ENCODE measurements around the gene IFNAR1. TPM values are rescaled to one million over a fixed set of nuclear protein-coding genes. Genes with fewer than 3 reads are reported as not detected.

Gene IFNAR1
- total RNA-seq, 1 experiment from 2014 or later, result 20.5 TPM

DNA sequence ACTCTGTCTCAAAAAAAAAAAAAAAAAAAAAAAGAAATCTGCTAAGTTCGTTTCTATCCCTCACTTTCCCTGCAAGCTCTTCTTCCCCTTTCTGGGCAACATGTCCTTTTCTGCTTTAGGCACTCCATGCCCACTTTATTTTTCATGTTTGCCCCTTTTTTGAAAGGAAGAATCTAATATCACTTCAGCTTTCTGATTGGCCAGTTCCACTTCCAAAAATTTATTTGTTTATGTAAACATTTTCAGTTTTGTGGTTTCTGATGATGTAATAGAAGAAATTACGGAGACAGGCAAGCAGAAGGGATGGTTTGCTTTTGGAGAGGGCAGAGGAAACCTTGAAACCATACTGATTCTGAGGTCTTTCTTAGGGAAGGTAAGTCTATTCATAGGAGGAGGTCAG is 15.1 kb downstream of the IFNAR1 start:
- BruUV-seq (replicated peaks), result no TSS peak
- intact Hi-C loops (cut with micrococcal nuclease), result no loop called here
- H2AFZ ChIP-seq (ENCODE audit: low read depth, low read length, poor library complexity, severe bottlenecking), result no peak overlapping the region
- ChIA-PET POLR2A (no interaction called here), CTCF (interaction anchor here (0.7 to 2.2 kb wide), 2 partner anchors 22 to 143 kb away, joined by 3 to 7 read pairs; no protein-coding TSS in a partner anchor), RAD21 (ENCODE audit: low non-redundant PET in 1 of 2, low total read pairs in 2 of 2, uncharacterized antibody in 2 of 2, unreplicated experiment in 2 of 2) (no interaction called here)
- ATAC-seq (no peak), DNase-seq (ENCODE audit: low read depth, low spot score) (no peak)
- no peaks in the 10 kb centered on the region for H3K4me1 ChIP-seq (ENCODE audit: control insufficient read depth in 1 of 2, insufficient read depth in 2 of 2, low read length in 2 of 2)
- no peaks in the 10 kb centered on the region for H3K9me2 ChIP-seq (ENCODE audit: insufficient read depth)
- TF ChIP-seq TCF7L2 (IDR thresholded peaks at IDR 0.05; ENCODE audit: borderline replicate concordance, extremely low read depth, insufficient read depth, insufficient read length), result no peak
- TF ChIP-seq SP1 (IDR thresholded peaks at IDR 0.05; ENCODE audit: low read depth), result no peak
- TF ChIP-seq, protein P1, sequence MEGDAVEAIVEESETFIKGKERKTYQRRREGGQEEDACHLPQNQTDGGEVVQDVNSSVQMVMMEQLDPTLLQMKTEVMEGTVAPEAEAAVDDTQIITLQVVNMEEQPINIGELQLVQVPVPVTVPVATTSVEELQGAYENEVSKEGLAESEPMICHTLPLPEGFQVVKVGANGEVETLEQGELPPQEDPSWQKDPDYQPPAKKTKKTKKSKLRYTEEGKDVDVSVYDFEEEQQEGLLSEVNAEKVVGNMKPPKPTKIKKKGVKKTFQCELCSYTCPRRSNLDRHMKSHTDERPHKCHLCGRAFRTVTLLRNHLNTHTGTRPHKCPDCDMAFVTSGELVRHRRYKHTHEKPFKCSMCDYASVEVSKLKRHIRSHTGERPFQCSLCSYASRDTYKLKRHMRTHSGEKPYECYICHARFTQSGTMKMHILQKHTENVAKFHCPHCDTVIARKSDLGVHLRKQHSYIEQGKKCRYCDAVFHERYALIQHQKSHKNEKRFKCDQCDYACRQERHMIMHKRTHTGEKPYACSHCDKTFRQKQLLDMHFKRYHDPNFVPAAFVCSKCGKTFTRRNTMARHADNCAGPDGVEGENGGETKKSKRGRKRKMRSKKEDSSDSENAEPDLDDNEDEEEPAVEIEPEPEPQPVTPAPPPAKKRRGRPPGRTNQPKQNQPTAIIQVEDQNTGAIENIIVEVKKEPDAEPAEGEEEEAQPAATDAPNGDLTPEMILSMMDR (IDR thresholded peaks at IDR 0.05 in 2 of 3, conservative IDR thresholded peaks at IDR 0.05 in 1 of 3; ENCODE audit: borderline replicate concordance in 1 of 3, insufficient read depth in 1 of 3, low read depth in 2 of 3, low read length in 2 of 3), result no peak
- no peak for TF ChIP-seq RAD21 (IDR thresholded peaks at IDR 0.05; ENCODE audit: low read depth)
- TF ChIP-seq ZNF274 (IDR thresholded peaks at IDR 0.05; ENCODE audit: low read depth, low read length), result no peak
- TF ChIP-seq EGR1 (IDR thresholded peaks at IDR 0.05; ENCODE audit: low read depth), result no peak
- no peak for TF ChIP-seq POLR2A (IDR thresholded peaks at IDR 0.05; ENCODE audit: borderline replicate concordance, extremely low read depth, insufficient read depth, insufficient read length)
- TF ChIP-seq JUND (IDR thresholded peaks at IDR 0.05), result no peak
- no peak for TF ChIP-seq EZH2 (IDR thresholded peaks at IDR 0.05)
- TF ChIP-seq FOSL1 (IDR thresholded peaks at IDR 0.05; ENCODE audit: low read depth), result no peak
- no peak overlapping the region for H3K27ac ChIP-seq (ENCODE audit: low read depth, low read length)
- H3K4me3 ChIP-seq (replicated peaks in 1 of 2; ENCODE audit: low read depth in 1 of 2, low read length in 2 of 2), result no peak overlapping the region
- no peak overlapping the region for H3K4me2 ChIP-seq (ENCODE audit: low read length)
- no peaks in the 10 kb centered on the region for H3K9me3 ChIP-seq (ENCODE audit: control insufficient read depth in 1 of 2, insufficient read depth in 1 of 2, low read depth in 1 of 2, low read length in 2 of 2)
- H3K36me3 ChIP-seq (ENCODE audit: control insufficient read depth in 1 of 2, insufficient read depth in 2 of 2, low read length in 2 of 2), result peaks cover 6 to 8% of the 10 kb centered on the region in 2 experiments; a peak in 2 of 4 replicates
- no peak overlapping the region for H3K9ac ChIP-seq (ENCODE audit: low read length)
- H3K27me3 ChIP-seq (ENCODE audit: insufficient read depth, low read length), result no peaks in the 10 kb centered on the region
- H3K79me2 ChIP-seq (ENCODE audit: insufficient read depth, low read length), result peaks cover 3% of the 10 kb centered on the region; the same call in 1 of the 2 replicates
- no peaks in the 10 kb centered on the region for H4K20me1 ChIP-seq (ENCODE audit: insufficient read depth)
